IMR-90 (cell line): ENCODE data around the gene OTUD6A. TPM values are rescaled to one million over a fixed set of nuclear protein-coding genes. Genes with fewer than 3 reads are reported as not detected.

Source experiments
- ATAC-seq: fragments of 200-7000 bp; cut with Tn5 transposase; 2 replicates; pipeline ENCODE4 v1.9.1; 2020; ENCODE audit warnings: low read depth, mild to moderate bottlenecking, moderate library complexity
- BruUV-seq: library from RNA; stranded (reverse); fragments of 400-500 nt; replicated peaks from 2 replicates; lab custom pipeline; 2021; lab: Mats Ljungman, UMichigan
- CTCF ChIA-PET: fragments of 300-600 bp; formaldehyde crosslinking; extraction: SDS; loops from one replicate; lab custom pipeline; 2021; ENCODE audit warnings: antibody characterized with exemption; lab: Yijun Ruan, JAX
- POLR2A ChIA-PET: fragments of 300-600 bp; sonication (Branson Sonifier 250); formaldehyde crosslinking; loops from one replicate; lab custom pipeline; 2022; ENCODE audit warnings: antibody characterized with exemption; ENCODE audit not compliant: unreplicated experiment; lab: Charles Lee
- DNase-seq: peaks from one replicate; pipeline ENCODE4 v3.0.0; 2013
- H2AFZ ChIP-seq: replicated peaks from 2 replicates; pipeline ENCODE3; 2013; ENCODE audit warnings: low read length, mild to moderate bottlenecking; ENCODE audit not compliant: poor library complexity
- H2AK5ac ChIP-seq: 2 replicates; pipeline ENCODE4 v1.6.1; 2013; ENCODE audit warnings: low read depth, low read length, inconsistent platforms
- H2AK9ac ChIP-seq: replicated peaks from 2 replicates; pipeline ENCODE3; 2013; ENCODE audit warnings: mild to moderate bottlenecking, low read depth, low read length, moderate library complexity; ENCODE audit not compliant: poor library complexity
- H2BK120ac ChIP-seq: 2 replicates; pipeline ENCODE4 v1.6.1; 2013; ENCODE audit warnings: low read depth, low read length, inconsistent platforms
- H2BK15ac ChIP-seq: 3 replicates; pipeline ENCODE4 v1.6.1; 2013; ENCODE audit warnings: low read depth, low read length, inconsistent platforms
- H2BK20ac ChIP-seq: 2 replicates; pipeline ENCODE4 v1.6.1; 2013; ENCODE audit warnings: low read depth, mild to moderate bottlenecking, inconsistent platforms, low read length, moderate library complexity
- H2BK5ac ChIP-seq: 2 replicates; pipeline ENCODE4 v1.6.1; 2013; ENCODE audit warnings: mild to moderate bottlenecking, low read depth, low read length, inconsistent platforms; ENCODE audit not compliant: poor library complexity, severe bottlenecking
- H3K14ac ChIP-seq: replicated peaks from 2 replicates; pipeline ENCODE4 v1.6.1; 2013; ENCODE audit warnings: low read depth, low read length, inconsistent platforms
- H3K18ac ChIP-seq: 2 replicates; pipeline ENCODE4 v1.6.1; 2013; ENCODE audit warnings: low read depth, low read length, control low read depth
- H3K23ac ChIP-seq: 2 replicates; pipeline ENCODE4 v1.6.1; 2013; ENCODE audit warnings: low read depth, low read length, inconsistent platforms
- H3K27ac ChIP-seq: 2 replicates; pipeline ENCODE4 v1.5.1; 2013; ENCODE audit warnings: mild to moderate bottlenecking, control low read depth, low read length; ENCODE audit not compliant: insufficient read depth
- H3K27me3 ChIP-seq: 2 replicates; pipeline ENCODE4 v1.6.1; 2013; ENCODE audit warnings: low read length; ENCODE audit not compliant: control insufficient read depth, insufficient read depth
- H3K36me3 ChIP-seq: 2 replicates; pipeline ENCODE4 v1.6.1; 2013; ENCODE audit warnings: low read length, mixed read lengths; ENCODE audit not compliant: control insufficient read depth, insufficient read depth
- H3K4ac ChIP-seq: 2 replicates; pipeline ENCODE4 v1.6.1; 2013; ENCODE audit warnings: low read depth, low read length, inconsistent platforms
- H3K4me1 ChIP-seq: 2 replicates; pipeline ENCODE4 v1.6.1; 2013; ENCODE audit warnings: low read length, mixed read lengths; ENCODE audit not compliant: control insufficient read depth, insufficient read depth
- H3K4me2 ChIP-seq: 2 replicates; pipeline ENCODE4 v1.6.1; 2013; ENCODE audit warnings: low read depth, mild to moderate bottlenecking, control low read depth, low read length, moderate library complexity
- H3K4me3 ChIP-seq: 2 replicates; pipeline ENCODE4 v1.5.1; 2013; ENCODE audit warnings: low read depth, mild to moderate bottlenecking, control low read depth, low read length, moderate library complexity; ENCODE audit not compliant: insufficient read depth
- H3K56ac ChIP-seq: 2 replicates; pipeline ENCODE4 v1.6.1; 2013; ENCODE audit warnings: low read length, inconsistent platforms; ENCODE audit not compliant: insufficient read depth; ENCODE audit errors: extremely low read depth
- H3K79me1 ChIP-seq, 2 experiments: 2 replicates each; pipeline ENCODE4 v1.6.1; 2013; ENCODE audit warnings: low read length in 2 of 2, inconsistent platforms in 1 of 2, low read depth in 1 of 2
- H3K9ac ChIP-seq: 2 replicates; pipeline ENCODE4 v1.6.1; 2013; ENCODE audit warnings: low read depth, low read length, control low read depth
- H3K9me1 ChIP-seq: 2 replicates; pipeline ENCODE4 v1.6.1; 2013; ENCODE audit warnings: low read length, inconsistent platforms; ENCODE audit not compliant: insufficient read depth
- H3K9me3 ChIP-seq: 2 replicates; pipeline ENCODE4 v1.6.1; 2013; ENCODE audit warnings: low read length; ENCODE audit not compliant: control insufficient read depth, insufficient read depth
- H4K20me1 ChIP-seq: 2 replicates; pipeline ENCODE4 v1.6.1; 2013; ENCODE audit warnings: low read length, inconsistent platforms; ENCODE audit not compliant: insufficient read depth
- H4K5ac ChIP-seq: 2 replicates; pipeline ENCODE4 v1.6.1; 2013; ENCODE audit warnings: mild to moderate bottlenecking, low read depth, low read length, control low read depth
- H4K8ac ChIP-seq, 2 experiments: 2 replicates each; pipeline ENCODE4 v1.6.1; 2013; ENCODE audit warnings: low read depth in 2 of 2, low read length in 2 of 2, control low read depth in 1 of 2, inconsistent platforms in 1 of 2
- H4K91ac ChIP-seq: 2 replicates; pipeline ENCODE4 v1.6.1; 2013; ENCODE audit warnings: low read depth, low read length, inconsistent platforms; ENCODE audit not compliant: insufficient read depth
- BHLHE40 ChIP-seq: fragments of 150-350 bp; IDR thresholded peaks from 2 replicates; pipeline ENCODE4 v1.6.1; 2016; ENCODE audit warnings: mild to moderate bottlenecking, low read depth, low read length
- CEBPB ChIP-seq: IDR thresholded peaks from 2 replicates; pipeline ENCODE4 v1.6.1; 2012; ENCODE audit warnings: low read depth, low read length, improper control_type of control experiment
- CHD1 ChIP-seq: IDR thresholded peaks from 2 replicates; pipeline ENCODE4 v1.6.1; 2012; ENCODE audit warnings: low read depth, low read length, improper control_type of control experiment
- FOS ChIP-seq: fragments of 150-350 bp; IDR thresholded peaks from 2 replicates; pipeline ENCODE4 v1.6.1; 2016; ENCODE audit warnings: low read depth, low read length
- MAFK ChIP-seq: IDR thresholded peaks from 2 replicates; pipeline ENCODE4 v1.6.1; 2012; ENCODE audit warnings: low read depth, low read length, improper control_type of control experiment
- MAZ ChIP-seq: IDR thresholded peaks from 2 replicates; pipeline ENCODE4 v1.6.1; 2012; ENCODE audit warnings: low read depth, mild to moderate bottlenecking, low read length, improper control_type of control experiment, moderate library complexity, borderline replicate concordance
- MXI1 ChIP-seq: IDR thresholded peaks from 2 replicates; pipeline ENCODE4 v1.6.1; 2012; ENCODE audit warnings: low read depth, mild to moderate bottlenecking, low read length, moderate library complexity, borderline replicate concordance
- NFE2L2 ChIP-seq: fragments of 150-350 bp; IDR thresholded peaks from 2 replicates; pipeline ENCODE4 v1.6.1; 2016; ENCODE audit warnings: low read depth, mild to moderate bottlenecking, low read length
- POLR2A ChIP-seq: IDR thresholded peaks from 2 replicates; pipeline ENCODE4 v1.6.1; 2012; ENCODE audit warnings: mild to moderate bottlenecking, low read depth, low read length
- RAD21 ChIP-seq: IDR thresholded peaks from 2 replicates; pipeline ENCODE4 v1.6.1; 2012; ENCODE audit warnings: low read length, improper control_type of control experiment
- RCOR1 ChIP-seq: IDR thresholded peaks from 2 replicates; pipeline ENCODE4 v1.6.1; 2012; ENCODE audit warnings: mild to moderate bottlenecking, low read length, improper control_type of control experiment; ENCODE audit not compliant: insufficient replicate concordance
- RFX5 ChIP-seq: IDR thresholded peaks from 2 replicates; pipeline ENCODE4 v1.8.0; 2012; ENCODE audit warnings: low read depth, mild to moderate bottlenecking, low read length, moderate library complexity
- WGBS, 2 experiments: methylation state at CpG; one replicate each; pipeline versions ENCODE4 v1.1.5 to v1.1.7; 2013; ENCODE audit warnings: missing lambda C conversion rate in 2 of 2; ENCODE audit not compliant: insufficient read length in 1 of 2; ENCODE audit errors: extremely low coverage in 2 of 2; 5-methylcytosine and 5-hydroxymethylcytosine counted together
- dilution Hi-C: fragments of 300-500 bp; cut with HindIII; formaldehyde crosslinking; loops from one replicate; pipeline ENCODE4 v1.14.3; 2018; ENCODE audit warnings: low sequenced_read_pairs; ENCODE audit not compliant: unreplicated experiment
- in situ Hi-C: fragments of 300-500 bp; cut with MboI; formaldehyde crosslinking; loops from 3 replicates; pipeline ENCODE4 v1.14.3; 2019; ENCODE audit warnings: low sequenced_read_pairs, inconsistent platforms, mixed read lengths
- intact Hi-C: fragments of 100-400 bp; cut with micrococcal nuclease; formaldehyde crosslinking; loops from 2 replicates; pipeline ENCODE4 v1.10.0; 2022
- polyA plus RNA-seq, 3 experiments: library from polyadenylated mRNA; depleted of rRNA; stranded (reverse); fragments of >200 nt; gene quantifications; 2 replicates each; pipeline ENCODE4 v1.2.3, GENCODE V29; 2012; ENCODE audit warnings: low replicate concordance in 1 of 3
- total RNA-seq: library from RNA; depleted of rRNA; stranded (reverse); fragments of >200 nt; gene quantifications from 2 replicates; pipeline ENCODE4 v1.2.3, GENCODE V29; 2012
- TF ChIP-seq, protein P1 (sequence below): fragments of 150-350 bp; IDR thresholded peaks from 2 replicates; pipeline ENCODE4 v1.6.1; 2017; ENCODE audit warnings: mild to moderate bottlenecking, antibody characterized with exemption, low read length, low read depth
- TF ChIP-seq, protein P2 (sequence below): conservative IDR thresholded peaks from 2 replicates; pipeline ENCODE4 v1.5.1; 2012; ENCODE audit warnings: mild to moderate bottlenecking, low read depth, low read length, improper control_type of control experiment
- TF ChIP-seq, protein P3 (sequence below): fragments of 150-350 bp; IDR thresholded peaks from 2 replicates; pipeline ENCODE4 v1.6.1; 2016; ENCODE audit warnings: low read depth, mild to moderate bottlenecking, low read length, moderate library complexity, borderline replicate concordance

Gene OTUD6A
- total and polyA plus RNA-seq, 2 of the 4 experiments (the other 2 are of a cell fraction), result not detected

DNA sequence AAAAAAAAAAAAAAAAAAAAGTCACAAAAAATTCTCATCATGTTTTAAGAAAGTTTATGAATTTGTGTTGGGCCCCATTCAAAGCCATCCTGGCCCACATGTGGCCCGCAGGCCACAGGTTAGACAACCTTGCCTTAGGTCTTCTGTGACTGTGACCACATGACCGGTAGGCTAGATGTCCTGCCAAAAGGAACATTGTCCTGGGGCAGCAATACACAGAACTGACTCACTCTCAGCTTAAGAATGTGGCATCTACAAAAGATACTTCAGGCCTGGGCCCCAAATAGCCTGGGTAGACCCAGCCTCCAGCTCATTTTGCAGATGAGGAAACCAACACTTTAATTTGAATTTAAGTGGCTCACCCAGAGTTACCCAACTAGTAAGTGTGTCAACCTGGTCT lies 22.5 kb upstream of the OTUD6A start:
- TF ChIP-seq RAD21, result no peak
- TF ChIP-seq, protein P1, sequence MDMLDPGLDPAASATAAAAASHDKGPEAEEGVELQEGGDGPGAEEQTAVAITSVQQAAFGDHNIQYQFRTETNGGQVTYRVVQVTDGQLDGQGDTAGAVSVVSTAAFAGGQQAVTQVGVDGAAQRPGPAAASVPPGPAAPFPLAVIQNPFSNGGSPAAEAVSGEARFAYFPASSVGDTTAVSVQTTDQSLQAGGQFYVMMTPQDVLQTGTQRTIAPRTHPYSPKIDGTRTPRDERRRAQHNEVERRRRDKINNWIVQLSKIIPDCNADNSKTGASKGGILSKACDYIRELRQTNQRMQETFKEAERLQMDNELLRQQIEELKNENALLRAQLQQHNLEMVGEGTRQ, result no peak
- TF ChIP-seq RFX5, result no peak
- no peak for TF ChIP-seq CEBPB
- no peak for TF ChIP-seq NFE2L2
- TF ChIP-seq FOS, result no peak
- TF ChIP-seq, protein P2, sequence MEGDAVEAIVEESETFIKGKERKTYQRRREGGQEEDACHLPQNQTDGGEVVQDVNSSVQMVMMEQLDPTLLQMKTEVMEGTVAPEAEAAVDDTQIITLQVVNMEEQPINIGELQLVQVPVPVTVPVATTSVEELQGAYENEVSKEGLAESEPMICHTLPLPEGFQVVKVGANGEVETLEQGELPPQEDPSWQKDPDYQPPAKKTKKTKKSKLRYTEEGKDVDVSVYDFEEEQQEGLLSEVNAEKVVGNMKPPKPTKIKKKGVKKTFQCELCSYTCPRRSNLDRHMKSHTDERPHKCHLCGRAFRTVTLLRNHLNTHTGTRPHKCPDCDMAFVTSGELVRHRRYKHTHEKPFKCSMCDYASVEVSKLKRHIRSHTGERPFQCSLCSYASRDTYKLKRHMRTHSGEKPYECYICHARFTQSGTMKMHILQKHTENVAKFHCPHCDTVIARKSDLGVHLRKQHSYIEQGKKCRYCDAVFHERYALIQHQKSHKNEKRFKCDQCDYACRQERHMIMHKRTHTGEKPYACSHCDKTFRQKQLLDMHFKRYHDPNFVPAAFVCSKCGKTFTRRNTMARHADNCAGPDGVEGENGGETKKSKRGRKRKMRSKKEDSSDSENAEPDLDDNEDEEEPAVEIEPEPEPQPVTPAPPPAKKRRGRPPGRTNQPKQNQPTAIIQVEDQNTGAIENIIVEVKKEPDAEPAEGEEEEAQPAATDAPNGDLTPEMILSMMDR, result no peak
- TF ChIP-seq MAFK, result no peak
- no peak for TF ChIP-seq MAZ
- no peak for TF ChIP-seq BHLHE40
- no peak for TF ChIP-seq CHD1
- no peak for TF ChIP-seq POLR2A
- no peak for TF ChIP-seq MXI1
- no peak for TF ChIP-seq RCOR1
- TF ChIP-seq, protein P3, sequence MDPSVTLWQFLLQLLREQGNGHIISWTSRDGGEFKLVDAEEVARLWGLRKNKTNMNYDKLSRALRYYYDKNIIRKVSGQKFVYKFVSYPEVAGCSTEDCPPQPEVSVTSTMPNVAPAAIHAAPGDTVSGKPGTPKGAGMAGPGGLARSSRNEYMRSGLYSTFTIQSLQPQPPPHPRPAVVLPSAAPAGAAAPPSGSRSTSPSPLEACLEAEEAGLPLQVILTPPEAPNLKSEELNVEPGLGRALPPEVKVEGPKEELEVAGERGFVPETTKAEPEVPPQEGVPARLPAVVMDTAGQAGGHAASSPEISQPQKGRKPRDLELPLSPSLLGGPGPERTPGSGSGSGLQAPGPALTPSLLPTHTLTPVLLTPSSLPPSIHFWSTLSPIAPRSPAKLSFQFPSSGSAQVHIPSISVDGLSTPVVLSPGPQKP, result no peak
- DNase-seq, result no peak
- ChIA-PET CTCF (interaction anchor here (1.4 kb wide), 1 partner anchor 57 kb away, joined by 4 read pairs; no protein-coding TSS in a partner anchor), POLR2A (no interaction called here)
- H3K36me3 ChIP-seq, result no peaks in the 10 kb centered on the region
- no peaks in the 10 kb centered on the region for H3K79me1 ChIP-seq
- H4K8ac ChIP-seq, result no peak overlapping the region
- no peaks in the 10 kb centered on the region for H3K9me1 ChIP-seq
- H3K4ac ChIP-seq, result no peak overlapping the region
- H3K27ac ChIP-seq, result no peak overlapping the region
- H2AFZ ChIP-seq, result no peak overlapping the region
- no peak overlapping the region for H4K91ac ChIP-seq
- H3K9me3 ChIP-seq, result no peaks in the 10 kb centered on the region
- no peak overlapping the region for H2BK15ac ChIP-seq
- H2AK5ac ChIP-seq, result no peak overlapping the region
- H3K4me3 ChIP-seq, result no peak overlapping the region
- H3K4me1 ChIP-seq, result peaks cover 2% of the 10 kb centered on the region; the same call in 1 of the 2 replicates
- H2AK9ac ChIP-seq, result no peak overlapping the region
- no peak overlapping the region for H3K18ac ChIP-seq
- dilution Hi-C loops, result no loop called here
- 66% methylated on average over 2 of the region's 2 CpGs; no CpG with 5 or more reads in 1 of the 2 experiments for WGBS, 2 experiments
- H2BK120ac ChIP-seq, result no peak overlapping the region
- H3K56ac ChIP-seq, result no peak overlapping the region
- H4K20me1 ChIP-seq, result no peaks in the 10 kb centered on the region
- H3K4me2 ChIP-seq, result no peak overlapping the region
- H2BK20ac ChIP-seq, result no peak overlapping the region
- no peak overlapping the region for H3K9ac ChIP-seq
- no peak overlapping the region for H3K14ac ChIP-seq
- in situ Hi-C loops, result no loop called here
- H3K27me3 ChIP-seq, result peaks cover 10% of the 10 kb centered on the region; the same call in 1 of the 2 replicates
- no peak for ATAC-seq
- no peak overlapping the region for H3K23ac ChIP-seq
- intact Hi-C loops, result loop anchor here (2.0 kb wide), 1 partner anchor 47 kb away; no protein-coding TSS in a partner anchor
- H2BK5ac ChIP-seq, result no peak overlapping the region
- no TSS peak for BruUV-seq
- no peak overlapping the region for H4K5ac ChIP-seq
